Stomach (tissue), 4 donors: ENCODE results near the gene GCN1.

Experiments used
- POLR2A ChIP-seq, 4 donors: fragments of 450-650 bp; IDR thresholded peaks; one replicate each; pipeline ENCODE4 v1.6.1; 2016; ENCODE audit warnings: antibody characterized with exemption in 4 of 4, control low read depth in 2 of 4, mild to moderate bottlenecking in 1 of 4, moderate library complexity in 1 of 4
- POLR2AphosphoS5 ChIP-seq, 3 donors: sonication (generic); formaldehyde crosslinking; IDR thresholded peaks; one replicate each; pipeline ENCODE4 v1.6.1; 2016; ENCODE audit warnings: antibody characterized with exemption in 3 of 3
- TF ChIP-seq, protein P1 (sequence below), 7 experiments: fragments of 450-650 bp in 4 of 7; fragments of 200-600 bp in 3 of 7; sonication (generic) in 3 of 7; IDR thresholded peaks; one replicate each; pipeline ENCODE4 v1.5.1; 2016 to 2019; ENCODE audit warnings: antibody characterized with exemption in 7 of 7, control low read depth in 2 of 7, mild to moderate bottlenecking in 1 of 7

GRCh38 chr12:120242971-120243699 is 48.6 kb upstream of the GCN1 start:
- TF ChIP-seq, protein P1, sequence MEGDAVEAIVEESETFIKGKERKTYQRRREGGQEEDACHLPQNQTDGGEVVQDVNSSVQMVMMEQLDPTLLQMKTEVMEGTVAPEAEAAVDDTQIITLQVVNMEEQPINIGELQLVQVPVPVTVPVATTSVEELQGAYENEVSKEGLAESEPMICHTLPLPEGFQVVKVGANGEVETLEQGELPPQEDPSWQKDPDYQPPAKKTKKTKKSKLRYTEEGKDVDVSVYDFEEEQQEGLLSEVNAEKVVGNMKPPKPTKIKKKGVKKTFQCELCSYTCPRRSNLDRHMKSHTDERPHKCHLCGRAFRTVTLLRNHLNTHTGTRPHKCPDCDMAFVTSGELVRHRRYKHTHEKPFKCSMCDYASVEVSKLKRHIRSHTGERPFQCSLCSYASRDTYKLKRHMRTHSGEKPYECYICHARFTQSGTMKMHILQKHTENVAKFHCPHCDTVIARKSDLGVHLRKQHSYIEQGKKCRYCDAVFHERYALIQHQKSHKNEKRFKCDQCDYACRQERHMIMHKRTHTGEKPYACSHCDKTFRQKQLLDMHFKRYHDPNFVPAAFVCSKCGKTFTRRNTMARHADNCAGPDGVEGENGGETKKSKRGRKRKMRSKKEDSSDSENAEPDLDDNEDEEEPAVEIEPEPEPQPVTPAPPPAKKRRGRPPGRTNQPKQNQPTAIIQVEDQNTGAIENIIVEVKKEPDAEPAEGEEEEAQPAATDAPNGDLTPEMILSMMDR (IDR thresholded peaks at IDR 0.05), result no peak
- no peak for TF ChIP-seq POLR2A (IDR thresholded peaks at IDR 0.05)
- no peak for TF ChIP-seq POLR2AphosphoS5 (IDR thresholded peaks at IDR 0.05)
